ENCODE results near the gene CDR2L.
"Not testable (repeated sequence)": the region's sequence is repeated elsewhere in the genome, so short reads cannot be mapped to it uniquely, and the experiment has no call there.

Gene CDR2L

DNA sequence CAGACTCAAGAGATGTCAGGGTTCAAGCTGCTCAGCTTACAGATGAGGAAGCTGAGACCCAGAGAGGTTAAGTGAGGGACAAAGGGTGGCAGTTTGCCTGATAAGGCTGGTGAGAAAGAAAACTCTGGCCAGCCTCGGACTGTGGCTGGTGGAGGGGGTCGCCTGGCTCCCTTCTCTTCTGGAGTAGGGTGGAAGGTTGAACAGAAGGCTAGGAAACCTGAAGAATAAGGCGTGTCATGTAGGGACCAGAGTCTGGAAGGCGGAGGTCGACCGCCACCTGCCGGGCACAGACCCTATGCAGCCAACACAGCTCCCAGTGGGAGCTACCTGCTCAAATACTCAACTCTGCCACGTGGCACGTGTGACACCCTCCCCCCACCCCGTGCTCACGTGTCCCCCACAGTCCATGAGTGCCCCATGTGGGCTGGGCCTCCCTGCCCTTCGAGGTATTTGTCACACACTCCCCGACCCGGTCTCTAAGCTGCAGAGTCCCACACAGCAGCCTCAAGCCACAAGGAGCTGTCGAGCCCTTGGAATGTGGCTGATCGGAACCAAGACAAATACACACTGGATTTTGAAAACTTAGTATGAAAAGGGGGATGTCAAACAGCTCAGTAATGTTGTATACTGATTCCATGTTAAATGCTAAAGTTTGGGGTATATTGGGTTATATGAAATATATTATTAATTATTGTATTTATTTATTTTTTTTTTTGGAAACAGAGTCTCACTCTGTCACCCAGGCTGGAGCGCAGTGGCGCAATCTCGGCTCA is 26.7 kb upstream of the CDR2L start:
- DNase-seq = peak; percentile 51

GRCh38 chr17:74961657-74962350 is 25.6 kb upstream of the CDR2L start:
- peak; percentile 71 for DNase-seq

DNA sequence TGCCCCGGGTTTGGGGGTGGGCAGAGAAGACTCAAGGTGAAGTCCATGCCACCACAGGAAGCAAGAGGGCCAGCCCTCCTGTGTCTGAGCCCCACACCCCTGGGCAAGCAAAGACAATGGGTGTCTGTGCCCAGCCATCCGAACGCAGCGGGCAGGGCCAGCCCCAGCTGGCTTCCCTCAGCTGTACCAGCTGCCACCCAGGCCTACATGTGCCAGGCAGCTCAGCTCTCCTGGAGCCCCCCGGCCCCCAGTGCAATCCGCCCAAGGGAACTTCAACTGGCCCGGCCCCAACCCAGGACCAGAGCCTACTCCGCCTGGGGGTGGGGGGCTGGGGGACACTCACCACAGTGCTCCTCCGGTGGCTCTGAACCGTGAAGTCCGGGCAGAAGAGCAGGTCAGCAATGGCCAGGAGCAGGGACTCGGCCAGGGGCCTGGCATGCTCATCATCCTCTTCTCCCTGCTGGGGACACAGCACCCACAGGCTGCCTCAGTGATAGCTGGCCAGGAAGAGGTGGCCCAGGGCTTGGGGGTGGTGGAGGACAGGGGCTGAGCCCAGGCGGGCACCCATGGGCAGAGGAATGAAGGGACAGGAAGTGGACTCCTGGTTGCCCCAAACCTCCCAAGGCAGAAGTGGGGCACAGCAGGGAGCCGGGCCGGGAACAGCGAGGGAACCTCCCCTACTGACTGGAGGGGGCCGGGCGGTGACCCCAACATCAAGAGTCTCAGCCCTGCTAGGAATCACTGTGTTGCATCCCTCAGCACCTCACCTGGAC is 24.6 kb upstream of the CDR2L start:
- DNase-seq = no peak

DNA sequence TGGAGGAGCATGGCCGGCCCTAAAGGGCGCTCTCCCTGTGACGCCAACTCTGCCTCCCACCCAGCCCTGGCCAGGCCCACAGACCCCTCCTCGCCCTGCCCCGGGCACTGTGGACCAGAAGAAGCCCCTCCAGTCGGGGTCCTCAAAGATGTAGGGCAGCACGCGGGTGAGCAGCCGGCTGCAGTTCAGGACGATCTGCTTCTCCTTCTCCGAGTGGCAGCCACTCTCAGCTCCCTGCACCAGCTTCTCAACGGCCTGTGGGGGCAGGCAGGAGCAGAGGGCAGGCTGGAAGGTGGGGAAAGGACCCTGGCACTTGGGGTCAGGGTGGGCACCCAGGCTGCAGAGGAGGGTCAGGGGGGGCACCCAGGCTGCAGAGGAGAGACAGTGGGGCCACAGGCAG is 23.8 kb upstream of the CDR2L start:
- DNase-seq = no peak

DNA sequence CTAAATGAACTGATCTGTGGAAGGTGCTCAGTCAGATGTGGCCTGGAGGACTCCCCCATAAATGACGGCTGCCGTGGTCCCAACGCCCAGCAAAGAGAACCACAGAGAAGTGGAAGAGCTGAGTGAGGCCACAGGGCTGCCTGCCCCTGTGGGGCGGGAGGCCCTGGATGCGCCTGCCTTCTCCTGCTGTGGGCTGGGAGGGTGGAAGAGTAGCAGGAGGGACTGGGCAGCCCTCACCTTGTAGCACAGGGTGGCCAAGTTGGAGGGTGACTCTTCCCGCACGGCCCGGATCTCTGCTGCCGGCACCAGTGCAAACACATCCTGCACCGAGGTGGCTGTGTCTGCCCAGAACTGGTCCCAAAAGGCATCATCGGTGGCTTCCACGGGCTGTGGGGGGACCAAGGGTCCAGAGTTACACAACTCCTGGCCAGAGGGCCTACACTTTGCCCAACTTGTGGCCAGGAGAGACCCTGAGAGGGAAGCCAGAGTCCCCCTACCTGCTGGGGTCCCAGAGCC is 23.1 kb upstream of the CDR2L start:
- DNase-seq = no peak

- no peak for DNase-seq
Observed at GRCh38 chr17:74964988-74965622, 22.3 kb upstream of the CDR2L start.

DNA sequence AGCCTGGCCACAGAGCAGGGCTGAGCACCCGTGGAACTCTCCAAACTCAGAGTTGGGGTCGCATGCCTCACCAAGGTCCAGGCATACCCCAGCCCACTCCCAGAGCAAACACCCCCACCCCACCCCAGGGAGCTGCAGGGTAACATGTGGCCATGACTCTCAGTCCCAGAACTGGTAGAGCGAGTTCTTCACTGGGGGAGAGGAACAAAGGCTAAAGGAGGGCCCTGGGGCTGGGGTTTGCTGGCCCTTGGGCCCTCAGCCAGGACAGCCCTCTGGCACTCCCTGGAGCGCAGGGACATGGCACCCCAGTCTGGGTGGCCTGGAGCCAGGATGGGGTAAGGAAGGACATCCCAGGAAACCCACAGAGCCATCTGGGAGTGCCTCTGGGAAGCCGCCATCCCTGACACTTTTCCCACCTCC is 19.1 kb upstream of the CDR2L start:
- DNase-seq = no peak

DNA sequence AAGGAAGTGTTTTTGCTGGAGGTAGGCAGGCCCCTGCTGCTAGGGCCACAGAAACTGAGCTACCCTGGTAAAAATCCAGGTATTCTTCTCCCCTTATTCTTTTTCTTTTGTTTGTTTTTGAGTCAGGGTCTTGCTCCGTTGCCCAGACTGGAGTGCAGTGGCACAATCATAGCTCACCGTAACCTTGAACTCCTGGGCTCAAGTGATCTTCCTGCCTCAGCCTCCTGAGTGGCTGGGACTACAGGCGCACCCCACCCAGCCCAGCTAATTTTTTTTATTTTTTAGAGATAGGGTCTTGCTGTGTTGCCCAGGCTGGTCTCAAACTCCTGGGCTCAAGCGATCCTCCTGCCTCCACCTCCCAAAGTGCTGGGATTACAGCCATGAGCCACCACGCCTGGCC is 17.9 kb upstream of the CDR2L start:
- not testable (repeated sequence) for DNase-seq

DNA sequence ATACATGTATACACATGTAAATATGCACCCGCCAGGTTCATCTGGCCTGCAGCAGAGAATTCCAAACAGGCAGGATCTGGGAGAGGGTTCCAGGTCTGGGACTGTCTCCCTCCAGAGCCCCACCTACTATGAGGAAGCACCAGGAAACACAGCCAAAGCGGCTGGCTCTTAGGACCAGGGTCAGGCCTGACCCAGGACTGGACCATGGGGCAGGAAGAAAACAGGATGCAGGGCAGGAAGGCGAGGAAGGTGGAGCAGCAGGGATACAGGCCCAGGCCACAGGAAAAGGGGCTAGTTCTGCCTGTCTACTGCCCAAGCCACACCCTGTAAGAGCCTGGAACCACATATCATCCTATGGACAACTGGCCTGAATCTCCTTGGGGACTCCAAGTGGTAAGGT is 17.0 kb upstream of the CDR2L start:
- no peak for DNase-seq

GRCh38 chr17:74971069-74971841 is 16.2 kb upstream of the CDR2L start:
- no peak for DNase-seq

- DNase-seq = no peak
Observed at GRCh38 chr17:74971842-74972106, 15.7 kb upstream of the CDR2L start.

DNA sequence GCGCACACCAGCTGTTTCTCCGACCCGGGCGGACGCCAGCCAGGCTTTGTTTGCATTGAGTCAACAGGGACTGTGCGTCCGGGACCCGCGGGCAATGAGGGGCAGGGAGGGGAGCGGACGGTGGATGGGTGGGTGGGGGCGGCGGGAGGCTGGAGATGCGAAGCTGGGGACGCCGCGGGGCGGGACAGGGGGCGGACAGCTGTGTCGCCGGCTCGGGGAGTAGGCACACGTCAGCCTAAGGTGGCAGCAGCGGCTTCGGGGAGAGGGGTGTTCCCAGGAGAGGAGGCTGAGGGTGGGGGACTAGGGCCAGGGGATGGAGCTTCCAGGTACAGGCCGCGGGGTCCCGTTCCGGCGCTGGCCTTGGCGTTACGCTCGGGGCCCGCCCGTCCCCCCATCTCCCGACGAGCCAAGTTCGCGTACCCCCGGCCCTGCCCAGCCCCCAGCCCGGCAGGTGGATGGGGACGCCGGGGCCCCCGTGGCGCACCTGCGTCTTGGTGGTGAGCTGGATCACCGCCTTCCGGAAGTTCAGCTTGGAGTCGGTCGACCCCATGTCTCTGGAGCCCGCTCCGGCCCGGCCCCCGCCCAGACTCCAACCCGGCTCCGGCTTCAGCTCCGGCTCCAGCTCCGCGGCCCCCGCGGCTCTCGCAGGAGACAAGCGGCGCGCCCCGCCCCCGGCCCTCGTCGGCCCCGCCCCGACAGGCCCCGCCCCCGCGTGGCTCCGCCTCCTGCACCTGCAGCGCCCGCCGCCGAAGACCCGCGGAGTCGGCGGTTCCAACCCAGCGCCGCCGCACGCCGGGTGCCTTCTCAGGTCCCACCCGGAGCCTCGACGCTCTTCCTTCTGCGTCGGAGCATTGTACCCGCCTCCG is 15.1 kb upstream of the CDR2L start, which contains the start of gene HID1:
Gene HID1, minus strand, starts transcription at position 653 of the 866 bp plus-strand sequence. Its CDS starts 103 bp downstream, at position 550.
- DNase-seq = no peak

DNA sequence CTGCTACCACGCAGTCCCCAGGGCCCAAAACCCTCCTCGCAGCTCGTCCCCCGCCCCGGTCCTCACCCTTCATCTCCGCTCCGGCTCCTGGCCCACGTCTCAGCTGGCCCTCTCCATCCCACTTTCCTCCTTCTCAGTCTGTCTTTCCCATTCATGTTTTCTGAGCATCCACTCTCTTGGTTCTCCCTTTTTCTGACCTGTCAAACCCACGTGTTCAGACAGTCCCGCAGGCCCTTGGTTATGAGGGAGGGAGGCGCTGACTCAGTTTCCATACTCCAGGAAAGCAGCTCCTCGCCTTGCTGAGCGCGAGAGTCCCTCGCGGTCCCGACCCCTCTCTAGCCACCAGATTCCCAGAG is 14.5 kb upstream of the CDR2L start:
- DNase-seq = no peak

DNA sequence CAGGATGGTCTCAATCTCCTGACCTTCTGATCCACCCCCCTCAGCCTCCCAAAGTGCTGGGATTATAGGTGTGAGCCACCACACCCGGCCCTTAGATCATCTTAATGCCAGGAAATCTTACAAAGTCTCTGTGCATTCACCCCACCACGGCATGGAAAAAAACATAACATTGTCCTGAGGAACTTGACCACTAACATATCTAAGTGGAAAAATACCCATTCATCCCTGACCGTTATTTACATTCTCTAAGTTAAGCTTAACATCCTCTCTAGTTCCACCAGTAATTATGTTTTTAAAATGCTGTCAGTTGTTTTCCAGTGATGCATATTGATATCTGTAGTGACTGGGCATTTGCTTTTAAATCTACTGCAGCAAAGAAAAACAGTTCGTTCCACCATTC is 11.5 kb upstream of the CDR2L start:
- DNase-seq = no peak

DNA sequence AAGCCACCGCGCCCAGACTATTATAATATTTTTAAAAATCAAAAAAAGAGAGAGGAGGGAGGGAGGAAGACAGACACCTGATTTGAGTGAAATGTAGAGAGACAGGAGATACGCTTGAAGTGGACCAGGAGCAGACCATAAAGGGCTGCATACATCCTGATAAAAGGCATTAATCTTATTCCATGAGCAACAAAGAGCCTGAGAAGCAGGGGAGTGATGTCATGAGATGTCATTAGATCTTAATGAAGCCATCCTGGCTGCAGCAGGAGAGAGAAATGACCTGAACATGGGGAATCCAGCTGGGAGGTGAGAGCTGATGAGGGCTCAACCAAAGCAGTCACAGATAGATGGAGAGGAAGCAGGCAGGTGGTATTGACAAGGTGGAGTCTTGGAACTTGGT is 9.6 kb upstream of the CDR2L start:
- no peak for DNase-seq

DNA sequence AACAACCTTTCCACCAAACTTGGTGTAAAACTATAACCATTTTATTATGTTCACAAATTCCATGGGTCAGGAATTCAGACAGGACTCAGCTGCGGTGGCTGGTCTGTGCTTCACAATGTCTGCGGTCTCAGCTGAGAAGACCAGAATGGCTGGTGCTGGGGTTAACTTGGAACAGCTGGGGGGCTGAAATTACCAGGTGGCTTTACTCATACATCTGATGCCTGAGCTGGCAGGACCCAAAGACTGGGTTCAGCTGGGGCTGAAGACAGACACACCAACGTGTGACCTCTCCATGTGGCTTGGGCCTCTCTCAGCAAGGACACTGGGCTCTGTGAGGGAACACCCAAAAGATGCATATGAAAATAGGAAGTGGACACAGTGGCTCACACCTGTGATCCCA is 9.2 kb upstream of the CDR2L start:
- DNase-seq = no peak

DNA sequence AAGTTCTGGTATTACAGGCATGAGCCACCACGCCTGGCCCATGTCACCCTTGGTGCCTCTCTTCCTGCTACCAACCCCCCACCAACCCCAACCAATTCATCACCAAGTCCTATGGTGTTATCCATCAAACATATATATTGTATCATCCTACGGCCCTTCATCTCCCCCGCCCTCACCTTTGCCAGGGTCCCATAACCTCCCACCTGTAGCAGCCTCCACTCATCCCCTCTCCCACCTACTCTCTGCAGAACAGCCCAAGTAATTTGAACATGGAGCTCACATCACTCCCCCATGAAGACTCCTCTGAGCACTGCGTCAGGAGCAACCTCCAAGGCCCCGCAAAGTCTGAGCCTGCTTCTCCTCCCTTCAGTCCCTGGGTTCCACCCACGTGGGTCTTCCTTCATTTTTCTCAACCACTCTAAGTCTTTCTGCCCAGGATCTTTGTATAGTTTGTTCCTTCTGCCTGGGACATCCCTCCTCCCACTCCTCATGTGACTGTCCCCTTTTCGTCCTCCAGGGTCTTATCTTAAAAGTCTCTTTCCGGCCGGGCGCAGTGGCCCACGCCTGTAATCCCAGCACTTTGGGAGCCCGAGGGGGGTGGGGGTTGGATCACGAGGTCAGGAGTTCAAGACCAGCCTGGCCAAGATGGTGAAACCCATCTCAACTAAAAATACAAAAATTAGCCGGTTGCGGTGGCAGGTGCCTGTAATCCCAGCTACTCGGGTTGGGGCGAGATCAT is 7.9 kb upstream of the CDR2L start:
- no peak for DNase-seq

- DNase-seq = no peak
Observed at GRCh38 chr17:74981318-74981978, 6.0 kb upstream of the CDR2L start.

- DNase-seq = peak; percentile 31
Observed at GRCh38 chr17:74981979-74982662, 5.3 kb upstream of the CDR2L start.

Data from HCEC 1CT (cell line).